Middle frontal gyrus (tissue), 1 donor: ENCODE results near the gene AMOTL1.
"Not testable (repeated sequence)": the region's sequence is repeated elsewhere in the genome, so short reads cannot be mapped to it uniquely, and the experiment has no call there.

Experiments used
- DNase-seq: peaks from one replicate; pipeline ENCODE4 v3.0.0-alpha.2; 2015; ENCODE audit warnings: low spot score; ENCODE audit errors: extremely low spot score

Gene AMOTL1

DNA sequence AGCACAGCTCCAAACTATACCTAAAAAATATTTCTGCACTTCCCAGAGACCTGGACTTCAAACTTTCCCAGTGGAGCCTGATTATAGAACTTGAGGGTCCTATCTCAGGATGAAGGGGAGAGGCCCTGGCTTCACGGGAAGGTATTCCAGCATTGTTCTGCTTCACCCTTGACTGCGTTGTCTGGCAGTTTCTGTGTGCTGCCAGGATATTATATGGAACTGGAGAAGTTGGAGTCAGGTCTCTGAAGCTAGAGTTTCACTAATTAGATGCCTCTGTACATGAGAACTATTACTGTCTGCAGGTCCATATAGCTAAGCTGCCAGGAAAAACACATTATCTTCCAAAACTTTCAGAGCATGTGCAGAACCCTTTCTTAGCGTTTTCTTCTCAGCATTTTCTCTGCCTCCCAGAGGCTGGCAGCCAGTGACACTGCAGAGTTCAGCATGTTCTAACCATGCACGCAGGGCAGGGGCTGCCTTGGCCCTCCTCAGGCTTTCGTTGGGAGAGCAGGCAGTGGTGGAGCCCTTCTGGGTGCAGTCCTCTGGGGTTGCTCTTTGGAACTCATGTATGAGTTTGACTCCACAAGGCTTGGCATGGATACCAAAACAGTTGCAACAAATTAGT, 105.9 kb downstream of the AMOTL1 start:
- DNase-seq, result no peak

DNA sequence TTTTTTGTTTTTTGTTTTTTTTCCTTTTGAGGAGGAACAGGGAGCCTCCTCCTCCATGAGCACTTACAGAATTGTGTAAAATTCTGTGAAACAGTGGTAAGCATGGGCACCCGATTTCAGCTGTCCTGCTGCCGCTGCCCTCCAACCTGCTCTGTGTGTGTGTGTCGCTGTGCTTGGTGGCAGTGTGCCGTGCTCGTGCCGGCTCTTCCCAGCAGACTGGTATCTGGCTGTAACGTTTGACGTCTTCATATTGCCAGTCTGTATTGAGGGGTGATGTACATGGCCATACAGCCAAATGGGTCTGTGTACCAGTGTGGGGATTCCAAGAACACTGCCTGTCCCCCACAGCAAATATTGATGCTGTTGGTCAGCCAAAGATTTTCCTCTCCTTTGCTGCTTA, 108.1 kb downstream of the AMOTL1 start:
- no peak for DNase-seq

DNA sequence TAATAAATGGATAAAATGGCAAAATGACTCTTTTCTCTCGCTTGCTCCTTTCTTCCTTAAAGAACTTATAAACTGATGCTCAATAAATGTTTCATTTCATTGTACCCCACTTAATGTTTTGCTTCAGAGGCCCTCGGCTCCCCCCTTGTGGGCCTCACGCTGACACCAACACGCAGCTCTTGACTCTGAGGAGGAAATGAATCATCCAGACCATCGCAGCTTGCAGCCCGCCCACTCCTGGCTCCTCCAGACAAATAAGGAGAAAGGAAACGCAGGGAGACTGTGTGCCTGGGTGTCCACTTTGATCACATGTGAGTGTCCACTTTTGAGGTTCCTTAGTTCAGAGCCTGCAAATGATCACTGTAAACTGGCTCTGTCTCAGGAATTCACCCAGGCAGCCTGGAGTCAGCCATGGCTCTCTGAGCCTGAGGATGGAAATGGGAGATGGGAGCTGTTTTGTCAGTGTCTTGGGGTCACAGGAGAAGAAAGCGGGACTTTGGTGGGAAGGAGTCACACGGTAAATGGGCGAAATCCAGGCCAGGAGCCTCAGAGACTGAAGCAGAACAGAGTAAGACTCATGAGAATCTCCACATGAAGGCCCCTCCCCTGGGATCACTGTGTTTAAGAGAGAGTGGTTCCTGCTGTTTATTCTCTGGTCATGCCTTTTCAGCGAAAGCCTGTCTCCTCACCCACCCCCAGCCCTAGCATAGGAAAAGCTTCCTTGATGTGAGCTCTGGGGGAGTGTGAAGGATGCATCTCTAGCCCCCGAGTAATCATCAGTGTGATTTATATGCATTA, 108.7 kb downstream of the AMOTL1 start:
- peak; percentile 24 for DNase-seq

DNA sequence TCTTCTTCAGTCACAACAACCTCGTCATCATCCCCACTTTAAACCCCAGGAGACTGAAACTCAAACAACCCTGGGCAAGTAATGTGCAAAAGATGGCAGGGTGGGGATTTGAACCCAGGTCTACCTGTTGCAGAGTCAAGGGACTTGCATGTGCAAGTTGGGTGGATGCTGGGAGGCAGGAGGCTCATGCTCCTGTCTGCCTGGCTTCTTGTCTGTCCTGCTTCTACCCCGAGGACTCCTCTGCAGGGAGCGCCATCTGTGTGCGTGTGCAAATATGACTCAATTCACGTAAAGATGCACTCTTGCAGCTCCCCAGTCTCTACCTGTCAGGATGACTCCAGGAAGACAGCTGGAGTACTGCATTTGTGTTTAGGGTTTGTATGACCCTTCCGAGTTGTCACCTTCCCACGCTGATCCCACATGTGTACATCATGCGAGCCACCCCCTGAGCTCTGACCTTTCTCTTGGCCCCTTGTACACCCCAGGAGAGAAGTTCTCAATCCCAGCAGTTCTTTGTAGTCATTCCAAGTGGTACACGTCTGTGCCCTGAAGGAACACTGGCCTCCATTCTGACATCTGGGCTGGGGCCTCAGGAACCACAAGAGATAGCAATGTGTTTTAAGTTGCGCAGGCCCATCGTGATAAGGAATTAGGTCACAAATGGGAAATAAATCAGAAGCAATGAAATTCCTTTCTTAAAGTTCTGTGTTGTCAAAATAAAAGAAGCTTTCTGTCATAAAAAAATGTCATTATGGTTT, 109.5 kb downstream of the AMOTL1 start:
- no peak for DNase-seq

DNA sequence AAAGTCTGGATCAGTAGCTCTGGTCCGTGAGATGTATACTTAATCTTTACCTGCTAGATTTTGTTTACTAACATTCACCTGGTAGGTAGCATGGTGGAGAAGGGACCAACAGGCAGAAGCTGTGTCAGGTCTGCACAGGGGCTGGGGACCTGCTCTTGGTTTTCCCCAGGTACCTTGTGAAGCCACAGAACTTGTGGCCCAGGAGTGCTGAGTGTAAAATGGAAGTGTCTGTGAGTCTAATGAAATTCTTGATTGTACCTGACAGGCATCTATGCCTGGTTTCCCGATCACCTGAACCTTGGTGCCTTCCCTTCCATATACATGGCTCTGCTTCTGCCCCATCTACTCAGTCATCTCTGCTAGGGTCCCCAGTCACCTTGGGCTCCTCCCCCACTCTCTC, 110.8 kb downstream of the AMOTL1 start:
- DNase-seq, result no peak

DNA sequence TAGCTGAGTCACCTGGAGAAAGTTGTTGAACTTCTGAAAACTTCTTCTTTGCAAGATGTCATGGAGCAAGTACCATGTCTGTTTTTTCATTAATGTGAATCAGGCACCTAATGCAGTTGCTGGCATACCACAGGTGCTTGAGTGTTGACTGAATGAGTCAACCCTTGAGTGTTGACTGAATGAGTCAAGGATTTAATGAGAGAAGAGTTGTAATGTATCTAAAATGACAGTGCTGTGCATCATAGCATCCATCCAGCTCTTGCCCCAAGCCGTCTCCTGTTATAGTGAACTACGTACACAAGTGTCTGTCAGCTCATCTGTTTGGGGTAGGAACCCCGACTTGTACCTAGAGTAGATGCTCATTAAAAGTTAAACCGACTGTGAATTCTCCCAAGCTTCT, 112.1 kb downstream of the AMOTL1 start:
- no peak for DNase-seq

DNA sequence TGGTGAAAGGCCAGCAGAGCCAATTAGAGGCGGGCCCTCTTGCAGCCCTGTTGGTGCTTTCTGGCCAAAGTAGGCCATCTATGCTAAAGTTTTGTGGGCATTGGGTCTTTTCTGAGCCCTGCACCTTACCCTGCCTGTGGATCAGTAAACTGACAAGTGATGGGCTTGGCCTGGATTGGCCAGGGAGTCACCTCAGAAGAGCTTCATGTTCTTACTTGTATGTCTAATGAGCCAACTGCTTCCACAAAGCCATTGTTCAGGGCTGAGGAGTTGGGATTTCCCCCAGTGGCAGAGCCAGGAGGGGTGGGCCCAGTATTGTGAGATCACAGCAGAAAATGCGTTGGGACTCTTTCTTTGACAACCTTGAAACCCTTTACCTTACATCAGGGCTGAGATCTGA, 114.8 kb downstream of the AMOTL1 start:
- DNase-seq, result no peak

DNA sequence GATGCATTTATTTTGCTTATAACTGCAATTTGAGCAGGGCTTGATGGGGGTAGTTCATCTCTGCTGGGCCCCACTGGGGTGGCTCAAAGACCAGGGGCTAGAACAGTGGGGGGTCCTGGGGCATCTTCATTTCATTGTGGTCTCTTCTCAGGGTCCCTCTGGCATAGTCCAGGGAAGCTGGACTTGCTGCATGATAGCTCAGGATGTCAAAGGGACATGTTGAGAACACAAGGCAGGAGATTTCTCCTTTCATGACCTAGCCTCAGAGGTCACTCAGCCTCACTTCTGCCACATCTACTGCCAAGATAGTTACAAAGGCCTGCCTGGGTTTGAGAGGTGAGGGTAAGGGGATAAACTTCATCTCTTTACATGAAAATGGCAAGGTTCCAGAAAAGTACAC, 115.7 kb downstream of the AMOTL1 start:
- no peak for DNase-seq

DNA sequence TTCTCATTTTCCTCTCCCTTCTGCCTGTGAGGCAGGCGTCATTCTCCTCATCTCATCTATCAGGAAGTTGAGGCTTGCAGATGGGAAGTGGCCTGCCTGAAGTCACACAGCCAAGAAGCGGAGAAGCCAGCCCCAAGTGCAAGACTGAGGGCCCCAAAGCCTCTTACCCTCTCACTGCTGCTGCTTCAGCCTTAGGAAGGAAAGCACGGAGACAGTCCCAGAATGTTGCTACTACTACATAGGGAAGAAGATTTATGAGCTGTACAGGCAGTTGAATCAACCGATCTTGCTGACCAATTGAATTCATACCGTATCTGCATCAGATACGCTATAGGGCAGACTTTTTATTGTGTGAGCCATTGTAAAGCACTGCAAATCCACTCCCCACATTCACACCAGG, 116.2 kb downstream of the AMOTL1 start:
- DNase-seq, result no peak

DNA sequence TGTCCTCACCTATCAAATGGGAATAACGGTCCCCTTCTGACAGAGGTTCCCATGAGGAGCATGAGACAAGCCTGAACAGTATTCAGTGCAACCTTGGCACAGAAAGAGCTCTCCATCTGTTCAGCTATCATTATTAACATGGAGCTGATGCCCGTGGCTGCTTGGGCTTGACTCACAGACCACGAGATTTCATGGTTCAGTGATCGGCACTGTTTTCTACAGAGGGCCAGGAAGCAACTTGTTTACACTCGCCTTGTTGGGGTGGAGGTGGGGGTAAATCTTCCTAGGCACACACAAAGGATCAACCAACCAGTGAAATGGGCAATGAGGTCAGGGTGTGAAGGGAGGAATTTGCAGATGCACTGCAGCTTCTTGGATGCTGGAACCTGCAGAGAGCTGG, 117.0 kb downstream of the AMOTL1 start:
- no peak for DNase-seq

DNA sequence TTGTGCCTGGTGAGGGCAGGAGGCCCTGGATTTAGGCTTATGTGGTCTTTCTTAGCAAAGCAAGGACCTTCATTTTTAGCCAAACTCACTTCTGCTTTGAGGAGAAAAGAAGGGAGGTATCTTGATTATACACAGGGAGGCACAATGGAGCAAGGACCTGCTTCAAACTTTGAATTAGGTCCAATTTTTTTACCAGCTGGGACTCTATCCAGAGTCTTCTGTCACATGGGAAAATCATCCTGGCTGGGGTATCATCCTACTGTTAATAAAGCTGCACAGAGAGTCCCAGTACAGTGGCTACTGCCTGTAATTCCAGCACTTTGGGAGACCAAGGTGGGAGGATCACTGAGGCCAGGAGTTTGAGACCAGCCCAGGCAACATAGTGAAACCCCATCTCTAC, 117.4 kb downstream of the AMOTL1 start:
- DNase-seq, result no peak

DNA sequence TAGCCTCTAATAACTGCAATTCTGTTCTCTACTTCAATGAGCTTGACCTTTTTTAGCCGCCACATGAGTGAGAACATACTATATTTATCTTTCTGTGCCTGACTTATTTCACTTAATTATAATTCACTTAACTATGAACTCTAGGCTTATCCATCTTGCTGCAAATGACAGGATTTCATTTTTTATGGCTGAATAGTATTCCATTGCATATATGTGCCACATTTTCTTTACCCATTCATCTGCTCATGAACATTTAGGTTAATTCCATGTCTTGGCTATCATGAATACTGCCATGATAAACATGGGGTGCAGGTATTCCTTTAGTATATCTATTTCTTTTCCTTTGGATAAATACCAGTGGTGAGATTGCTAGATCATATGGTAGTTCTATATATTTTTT, 120.0 kb downstream of the AMOTL1 start:
- DNase-seq, result no peak

DNA sequence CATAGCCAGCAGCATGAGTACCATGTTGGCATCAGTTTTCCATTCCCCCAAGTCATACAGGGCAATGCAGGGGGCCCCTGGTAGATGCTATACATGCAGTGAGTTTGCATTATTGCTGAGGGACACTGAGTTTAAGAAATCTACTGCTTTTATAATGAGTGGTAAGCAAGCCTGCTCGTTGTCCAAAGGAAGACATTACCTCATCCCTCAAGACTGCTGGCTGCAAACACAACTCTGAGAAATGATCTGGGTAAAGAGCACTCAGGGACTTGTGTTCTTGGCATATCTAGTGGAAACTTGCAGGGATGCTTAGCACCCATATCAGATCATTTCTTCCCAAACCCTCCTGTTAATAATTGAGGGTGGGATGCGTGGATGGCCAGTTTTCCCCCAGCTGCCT, 127.3 kb downstream of the AMOTL1 start:
- DNase-seq, result no peak

DNA sequence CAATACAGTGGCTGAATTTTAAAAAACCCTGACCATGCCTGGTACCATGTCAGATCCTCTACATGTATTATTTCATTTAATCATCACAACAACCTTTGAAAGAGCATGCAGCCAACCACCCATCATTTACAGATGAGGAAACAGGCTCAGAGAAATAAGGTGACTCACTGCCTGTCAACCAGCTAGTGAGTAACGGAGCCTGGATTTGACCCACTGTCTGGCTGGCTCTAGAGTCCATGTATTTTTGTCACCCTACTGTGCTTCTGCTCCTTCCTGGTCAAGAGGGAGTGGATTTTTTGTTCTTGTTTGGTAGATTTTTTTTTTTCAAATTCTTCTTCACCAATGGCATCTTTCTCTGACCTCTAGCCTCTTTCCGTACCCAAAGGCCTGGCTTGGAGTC, 127.8 kb downstream of the AMOTL1 start:
- no peak for DNase-seq

DNA sequence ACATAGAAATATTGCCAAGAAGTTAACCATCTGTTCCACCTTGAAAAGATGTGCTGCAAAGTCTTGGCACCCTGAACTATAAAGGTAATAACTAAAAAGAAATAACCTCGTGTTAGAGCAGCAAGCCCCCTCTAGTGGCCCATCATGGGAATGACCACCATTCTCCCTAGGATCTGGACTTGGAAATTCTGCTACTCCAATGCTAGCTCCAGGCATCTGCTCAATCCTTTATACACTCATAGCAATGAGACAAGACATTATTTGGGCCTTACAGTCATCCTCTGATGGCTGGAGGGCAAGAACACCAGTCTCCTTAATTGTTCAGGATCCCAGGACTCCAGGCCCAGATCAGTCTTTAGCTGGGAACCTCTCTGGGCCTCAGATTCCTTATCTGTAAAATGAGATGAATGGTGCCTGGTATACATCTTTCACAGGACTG, 129.2 kb downstream of the AMOTL1 start:
- DNase-seq, result peak; percentile 22

DNA sequence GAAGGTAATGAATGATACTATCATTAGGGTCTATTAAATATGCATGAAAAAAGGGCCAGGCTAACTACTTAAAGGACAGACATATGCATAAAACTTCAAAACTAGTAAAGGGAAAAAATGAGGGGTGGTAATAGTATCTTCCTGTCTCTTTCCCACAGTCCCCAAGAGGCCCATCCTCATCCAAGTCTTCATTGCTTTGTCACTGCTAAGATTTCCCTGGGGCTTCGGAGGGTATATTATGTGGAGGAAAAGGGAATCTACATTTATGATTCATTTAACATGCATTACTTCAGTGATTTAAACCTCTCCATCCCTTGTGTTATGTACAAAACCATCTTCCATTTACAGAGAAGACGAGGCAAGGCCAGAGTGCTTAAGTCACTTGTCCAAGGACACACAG, 139.1 kb downstream of the AMOTL1 start:
- no peak for DNase-seq

DNA sequence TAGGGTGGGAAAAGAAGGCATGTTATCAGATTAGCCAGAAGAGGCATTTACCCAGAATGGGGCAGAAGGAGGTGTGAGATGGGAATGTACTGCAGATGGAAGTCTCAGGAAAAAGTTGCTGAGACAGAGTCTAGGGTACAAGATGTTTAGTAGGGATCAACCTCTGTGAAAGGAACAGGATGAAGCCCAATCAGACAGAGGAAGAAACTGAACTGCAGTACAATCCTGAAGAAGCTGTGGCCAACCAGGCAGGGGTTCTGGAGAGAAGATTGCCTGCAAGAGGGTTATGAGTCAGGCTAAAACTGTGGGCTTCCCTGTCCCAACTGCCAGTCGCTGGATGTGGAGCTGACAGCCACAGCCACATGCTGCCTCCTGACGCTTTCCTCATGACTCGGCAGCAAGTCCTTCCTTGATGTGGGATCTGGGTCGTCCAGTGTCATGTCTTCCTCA, 141.2 kb downstream of the AMOTL1 start:
- no peak for DNase-seq

DNA sequence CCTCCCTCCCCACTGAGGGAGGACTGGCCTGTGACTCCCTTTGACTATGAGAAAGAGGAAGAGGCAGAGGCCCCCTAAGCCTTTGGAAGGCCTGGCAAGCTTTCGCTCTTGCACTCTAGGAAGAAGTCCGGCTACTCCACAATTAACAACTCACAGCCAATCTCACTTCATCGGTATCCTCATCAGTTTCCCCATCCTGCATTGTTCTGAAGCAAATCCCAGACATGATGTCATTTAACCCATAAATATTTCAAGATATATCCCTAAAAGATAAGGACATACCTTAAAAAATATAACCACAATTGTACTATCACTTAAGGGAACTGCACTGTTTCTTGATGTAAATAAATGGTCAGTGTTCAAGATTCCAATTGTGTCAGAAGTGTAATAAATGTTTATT, 142.1 kb downstream of the AMOTL1 start:
- no peak for DNase-seq

DNA sequence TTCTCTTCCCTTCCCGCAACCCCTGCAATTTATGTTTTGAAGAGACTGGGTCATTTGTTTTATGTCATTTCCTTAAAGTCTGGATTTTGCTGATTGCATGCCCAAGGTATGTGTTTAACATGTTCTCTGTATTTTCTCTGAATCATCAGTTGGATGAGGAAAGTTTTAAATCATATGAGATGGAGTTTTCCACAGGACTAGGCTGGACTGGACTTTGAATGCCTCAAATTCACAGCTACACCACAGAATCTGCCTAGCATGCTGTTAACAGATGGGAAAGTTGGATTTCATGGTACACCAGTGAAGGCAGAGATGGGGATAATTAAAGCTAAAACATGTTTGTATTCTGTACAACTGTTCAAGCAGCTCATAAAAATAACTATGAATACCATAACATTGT, 142.6 kb downstream of the AMOTL1 start:
- no peak for DNase-seq

DNA sequence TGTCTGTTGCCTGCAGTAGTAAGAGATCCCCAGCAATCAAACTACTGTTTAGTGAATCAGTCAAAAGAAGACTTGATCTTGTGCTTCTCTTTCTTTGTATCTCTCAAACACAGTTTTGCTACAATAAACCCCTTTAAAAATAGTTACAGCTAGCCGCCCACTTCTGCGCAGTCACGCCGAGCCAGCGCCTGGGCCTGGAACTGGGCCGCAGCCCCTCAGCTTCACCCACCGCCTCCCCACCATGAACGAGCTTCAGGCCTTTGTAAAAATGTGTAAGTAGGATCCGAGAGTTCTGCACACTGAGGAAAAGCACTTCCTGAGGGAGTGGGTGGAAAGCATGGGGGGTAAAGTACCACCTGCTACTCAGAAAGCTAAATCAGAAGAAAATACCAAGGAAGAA, 144.7 kb downstream of the AMOTL1 start:
- no peak for DNase-seq

DNA sequence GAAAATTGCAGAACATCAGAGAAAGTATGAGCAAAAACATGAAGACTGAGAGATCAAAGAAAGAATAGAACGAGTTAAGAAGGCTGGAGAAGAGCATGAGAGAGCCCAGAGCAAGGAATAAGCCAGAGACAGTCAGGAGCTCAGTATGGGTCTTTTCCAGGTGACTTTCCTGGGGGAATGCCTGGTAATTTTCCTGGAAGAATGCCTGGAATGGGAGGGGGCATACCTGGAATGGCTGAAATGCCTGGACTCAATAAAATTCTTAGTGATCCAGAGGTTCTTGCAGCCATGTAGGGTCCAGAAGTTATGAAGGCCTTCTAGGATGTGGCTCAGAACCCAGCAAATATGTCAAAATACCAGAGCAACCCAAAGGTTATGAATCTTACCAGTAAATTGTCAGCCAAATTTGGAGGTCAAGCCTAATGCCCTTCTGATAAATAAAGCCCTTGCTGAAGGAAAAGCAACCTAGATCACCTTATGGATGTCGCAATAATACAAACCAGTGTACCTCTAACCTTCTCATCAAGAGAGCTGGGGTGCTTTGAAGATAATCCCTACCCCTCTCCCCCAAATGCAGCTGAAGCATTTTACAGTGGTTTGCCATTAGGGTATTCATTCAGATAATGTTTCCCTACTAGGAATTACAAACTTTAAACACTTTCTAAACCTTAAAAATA, 145.7 kb downstream of the AMOTL1 start:
- DNase-seq, result not testable (repeated sequence)

DNA sequence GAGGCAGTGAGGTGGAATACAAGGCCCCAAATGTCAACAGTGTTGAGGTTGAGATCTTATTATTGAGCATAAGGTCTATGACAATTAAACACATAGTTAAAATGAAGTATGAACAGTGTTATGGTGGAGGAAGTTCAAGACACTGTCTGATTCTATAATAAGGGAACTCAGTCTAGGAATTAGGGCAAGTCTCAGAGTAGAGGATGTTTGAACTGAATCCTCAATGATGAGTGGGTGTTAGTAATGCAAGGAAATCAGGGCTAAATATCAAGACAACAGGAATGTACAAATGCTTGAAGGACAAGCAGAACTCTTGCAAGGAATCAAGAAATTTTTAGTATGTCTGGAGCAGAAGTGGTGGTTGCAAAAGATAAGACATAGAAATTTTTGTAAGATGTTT, 152.2 kb downstream of the AMOTL1 start:
- no peak for DNase-seq
